Endothelial cell of umbilical vein (primary cell): Measurements from ENCODE around the gene RWDD4. TPM values are rescaled to one million over a fixed set of nuclear protein-coding genes. Genes with fewer than 3 reads are reported as not detected.

Source experiments
- BruUV-seq: library from RNA; stranded (reverse); fragments of 400-500 nt; replicated peaks from 2 replicates; lab custom pipeline; 2021; lab: Mats Ljungman, UMichigan
- CTCF ChIA-PET: fragments of 300-600, 350-600 bp; sonication (Branson Sonifier 250); formaldehyde crosslinking; loops from one replicate; lab custom pipeline; 2021; ENCODE audit warnings: antibody characterized with exemption, inconsistent platforms; lab: Charles Lee
- POLR2A ChIA-PET: fragments of 300-600, 350-600 bp; sonication (Branson Sonifier 250); formaldehyde crosslinking; loops from one replicate; lab custom pipeline; 2021; ENCODE audit warnings: antibody characterized with exemption, inconsistent platforms; lab: Charles Lee
- DNase-seq: peaks from one replicate; pipeline ENCODE4 v3.0.0-alpha.2; 2011; ENCODE audit warnings: low read depth, low spot score
- FAIRE-seq: peaks from 2 replicates; lab custom pipeline; 2011; peaks lifted over from hg19 to GRCh38; lab: Jason Lieb, UNC
- H2AFZ ChIP-seq: 2 replicates; pipeline ENCODE4 v1.6.0; 2012; ENCODE audit warnings: low read depth, low read length, control low read depth, inconsistent platforms
- H3K27ac ChIP-seq: 2 replicates; pipeline ENCODE4 v1.5.1; 2011; ENCODE audit warnings: low read depth, mild to moderate bottlenecking, control low read depth, low read length, moderate library complexity; ENCODE audit not compliant: insufficient read depth
- H3K27me3 ChIP-seq, 2 experiments: 2 replicates each; pipeline versions ENCODE4 v1.6.0 to v1.6.1; 2011; ENCODE audit warnings: low read length in 2 of 2, mixed read lengths in 1 of 2; ENCODE audit not compliant: control insufficient read depth in 2 of 2, insufficient read depth in 2 of 2
- H3K36me3 ChIP-seq, 2 experiments: 2 replicates in 1 of 2; 3 replicates in 1 of 2; pipeline ENCODE4 v1.5.1; 2011; ENCODE audit warnings: low read length in 2 of 2, mild to moderate bottlenecking in 1 of 2, moderate library complexity in 1 of 2; ENCODE audit not compliant: control insufficient read depth in 2 of 2, insufficient read depth in 2 of 2; ENCODE audit errors: extremely low read depth in 1 of 2
- H3K4me1 ChIP-seq: 3 replicates; pipeline ENCODE4 v1.5.1; 2011; ENCODE audit warnings: mild to moderate bottlenecking, low read length; ENCODE audit not compliant: control insufficient read depth, insufficient read depth; ENCODE audit errors: extremely low read depth
- H3K4me2 ChIP-seq: 2 replicates; pipeline ENCODE4 v1.6.1; 2011; ENCODE audit warnings: low read length, control low read depth, mixed read lengths; ENCODE audit not compliant: insufficient read depth
- H3K4me3 ChIP-seq, 3 experiments: fragments of 200-600 bp in 1 of 3; sonication (generic), shearing (Covaris generic) in 1 of 3; replicated peaks in 1 of 3; 2 replicates each; pipeline ENCODE4 v1.5.1; 2011 to 2016; ENCODE audit warnings: control low read depth in 3 of 3, low read length in 3 of 3, mild to moderate bottlenecking in 2 of 3, inconsistent platforms in 1 of 3, low read depth in 1 of 3, moderate library complexity in 1 of 3; ENCODE audit not compliant: insufficient read depth in 1 of 3
- H3K79me2 ChIP-seq: 2 replicates; pipeline ENCODE4 v1.6.0; 2012; ENCODE audit warnings: low read length, inconsistent platforms; ENCODE audit not compliant: control insufficient read depth, insufficient read depth
- H3K9ac ChIP-seq: replicated peaks from 2 replicates; pipeline ENCODE3; 2011; ENCODE audit warnings: low read length, control low read depth; ENCODE audit not compliant: insufficient read depth; ENCODE audit errors: extremely low read depth
- H3K9me1 ChIP-seq: replicated peaks from 3 replicates; pipeline ENCODE4 v1.6.0; 2011; ENCODE audit warnings: mild to moderate bottlenecking, low read length; ENCODE audit not compliant: control insufficient read depth, insufficient read depth; ENCODE audit errors: extremely low read depth
- H3K9me3 ChIP-seq: replicated peaks from 2 replicates; pipeline ENCODE4 v1.5.1; 2012; ENCODE audit warnings: low read length, inconsistent platforms; ENCODE audit not compliant: control insufficient read depth, insufficient read depth
- H4K20me1 ChIP-seq: replicated peaks from 2 replicates; pipeline ENCODE3; 2011; ENCODE audit warnings: mild to moderate bottlenecking, low read length; ENCODE audit not compliant: control insufficient read depth, insufficient read depth; ENCODE audit errors: extremely low read depth
- GATA2 ChIP-seq: IDR thresholded peaks from 2 replicates; pipeline ENCODE4 v1.7.0; 2011; ENCODE audit warnings: low read depth, mild to moderate bottlenecking, moderate library complexity, mixed read lengths, low read length; ENCODE audit not compliant: insufficient read length, insufficient read depth
- MAX ChIP-seq: IDR thresholded peaks from 2 replicates; pipeline ENCODE4 v1.6.1; 2011; ENCODE audit not compliant: insufficient read depth, insufficient read length
- POLR2A ChIP-seq: IDR thresholded peaks from 2 replicates; pipeline ENCODE4 v1.6.1; 2012; ENCODE audit warnings: low read depth, mild to moderate bottlenecking, control low read depth, low read length
- POLR2AphosphoS5 ChIP-seq: IDR thresholded peaks from 2 replicates; pipeline ENCODE4 v1.6.1; 2012; ENCODE audit warnings: low read depth, mild to moderate bottlenecking, control low read depth, low read length, moderate library complexity; ENCODE audit not compliant: insufficient read depth
- dilution Hi-C: fragments of 300-500 bp; cut with MboI; formaldehyde crosslinking; loops from one replicate; pipeline ENCODE4 v1.15.0; 2019; ENCODE audit warnings: low sequenced_read_pairs; ENCODE audit not compliant: extremely low pct_ligation_motif_present
- intact Hi-C: fragments of 100-400 bp; cut with micrococcal nuclease; formaldehyde crosslinking; loops from one replicate; pipeline ENCODE4 v1.10.0; 2022
- polyA plus RNA-seq, 4 experiments: library from polyadenylated mRNA; depleted of rRNA in 3 of 4; stranded (reverse) in 3 of 4; unstranded in 1 of 4; fragments of >200 nt; gene quantifications; 2 replicates each; pipeline versions ENCODE4 v1.2.1 to v1.2.3, GENCODE V29; 2011 to 2012; ENCODE audit warnings: missing spikeins in 1 of 4
- total RNA-seq: library from RNA; stranded (reverse); gene quantifications from 2 replicates; pipeline ENCODE4 v1.2.3, GENCODE V29; 2021

The RWDD4 gene
- total and polyA plus RNA-seq, 2 donors (not counting 3 experiments of a cell fraction or from before 2014, with no cell fraction given), result 4.9 to 16.6 TPM

GRCh38 chr4:183702492-183702891 lies 43.5 kb upstream of the RWDD4 start:
- Histone ChIP-seq H3K79me2 (no peaks in the 10 kb centered on the region), H3K36me3 (peaks cover 15 to 20% of the 10 kb centered on the region in 2 experiments), H3K9ac (no peak overlapping the region), H3K4me2 (no peak overlapping the region), H3K4me3 (no peak overlapping the region), H3K4me1 (no peaks in the 10 kb centered on the region), H3K9me1 (no peaks in the 10 kb centered on the region), H4K20me1 (no peaks in the 10 kb centered on the region), H3K27ac (no peak overlapping the region), H2AFZ (no peak overlapping the region), H3K27me3 (no peaks in the 10 kb centered on the region), H3K9me3 (no peaks in the 10 kb centered on the region)
- intact Hi-C loops, result no loop called here
- POLR2A ChIA-PET, result no interaction called here
- no TSS peak for BruUV-seq
- CTCF ChIA-PET, result no interaction called here
- TF ChIP-seq POLR2A (no peak), GATA2 (no peak)
- DNase-seq (no peak), FAIRE-seq (no peak)
- dilution Hi-C loops, result no loop called here

- ChIA-PET CTCF (no interaction called here), POLR2A (no interaction called here)
- H3K27ac ChIP-seq, result no peak overlapping the region
- H3K9me1 ChIP-seq, result no peaks in the 10 kb centered on the region
- H3K79me2 ChIP-seq, result no peaks in the 10 kb centered on the region
- no peak for TF ChIP-seq POLR2AphosphoS5
- TF ChIP-seq MAX, result no peak
- DNase-seq, result no peak
- H3K4me2 ChIP-seq, result no peak overlapping the region
- dilution Hi-C loops, result no loop called here
- H3K4me3 ChIP-seq, result no peak overlapping the region
- no peaks in the 10 kb centered on the region for H4K20me1 ChIP-seq
- BruUV-seq, result no TSS peak
- H3K36me3 ChIP-seq, result peaks cover 19% of the 10 kb centered on the region in 2 experiments
- H3K9me3 ChIP-seq, result no peaks in the 10 kb centered on the region
- no peak for FAIRE-seq
- no peaks in the 10 kb centered on the region for H3K4me1 ChIP-seq
- H2AFZ ChIP-seq, result no peak overlapping the region
- intact Hi-C loops, result no loop called here
- H3K27me3 ChIP-seq, result no peaks in the 10 kb centered on the region
- H3K9ac ChIP-seq, result no peak overlapping the region
These were observed 41.4 kb upstream of the RWDD4 start for GRCh38 chr4:183700407-183700806.
